IPS-18c (cell line): ENCODE measurements around the gene DDTL.
"Not testable (repeated sequence)": the region's sequence is repeated elsewhere in the genome, so short reads cannot be mapped to it uniquely, and the experiment has no call there.

Source experiments
- H3K4me3 ChIP-seq: 2 replicates; pipeline ENCODE4 v1.7.0; 2013; ENCODE audit warnings: low read depth, mild to moderate bottlenecking, low read length, moderate library complexity; ENCODE audit not compliant: insufficient read depth
- H3K9me3 ChIP-seq: one replicate; pipeline ENCODE4 v1.6.1; 2013; ENCODE audit warnings: mild to moderate bottlenecking, low read length, moderate library complexity; ENCODE audit not compliant: control insufficient read depth, insufficient read depth

Gene DDTL

DNA sequence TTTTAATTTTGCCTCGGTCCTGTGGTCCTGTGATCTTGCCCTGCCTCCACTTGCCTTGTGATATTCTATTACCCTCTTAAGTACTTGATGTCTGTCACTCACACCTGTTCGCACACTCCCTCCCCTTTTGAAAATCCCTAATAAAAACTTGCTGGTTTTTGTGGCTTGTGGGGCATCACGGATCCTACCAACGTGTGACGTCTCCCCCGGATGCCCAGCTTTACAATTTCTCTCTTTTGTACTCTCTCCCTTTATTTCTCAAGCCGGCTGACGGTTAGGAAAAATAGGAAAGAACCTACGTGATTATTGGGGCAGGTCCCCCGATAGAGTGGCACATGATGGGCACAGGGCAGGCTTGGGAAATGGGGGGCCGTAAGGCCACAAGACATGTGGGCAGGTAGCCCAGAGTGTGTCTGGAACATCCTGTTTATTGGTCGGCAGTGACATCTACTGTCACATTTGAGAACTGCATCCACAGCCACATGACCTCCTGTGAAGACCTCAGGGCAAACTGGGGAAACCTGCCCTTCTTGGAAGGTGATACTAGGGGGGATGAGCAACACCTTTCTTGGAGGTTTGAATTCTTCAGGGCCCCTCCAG, 10.3 kb upstream of the DDTL start:
- H3K9me3 ChIP-seq, H3K4me3 ChIP-seq: not testable (repeated sequence)

DNA sequence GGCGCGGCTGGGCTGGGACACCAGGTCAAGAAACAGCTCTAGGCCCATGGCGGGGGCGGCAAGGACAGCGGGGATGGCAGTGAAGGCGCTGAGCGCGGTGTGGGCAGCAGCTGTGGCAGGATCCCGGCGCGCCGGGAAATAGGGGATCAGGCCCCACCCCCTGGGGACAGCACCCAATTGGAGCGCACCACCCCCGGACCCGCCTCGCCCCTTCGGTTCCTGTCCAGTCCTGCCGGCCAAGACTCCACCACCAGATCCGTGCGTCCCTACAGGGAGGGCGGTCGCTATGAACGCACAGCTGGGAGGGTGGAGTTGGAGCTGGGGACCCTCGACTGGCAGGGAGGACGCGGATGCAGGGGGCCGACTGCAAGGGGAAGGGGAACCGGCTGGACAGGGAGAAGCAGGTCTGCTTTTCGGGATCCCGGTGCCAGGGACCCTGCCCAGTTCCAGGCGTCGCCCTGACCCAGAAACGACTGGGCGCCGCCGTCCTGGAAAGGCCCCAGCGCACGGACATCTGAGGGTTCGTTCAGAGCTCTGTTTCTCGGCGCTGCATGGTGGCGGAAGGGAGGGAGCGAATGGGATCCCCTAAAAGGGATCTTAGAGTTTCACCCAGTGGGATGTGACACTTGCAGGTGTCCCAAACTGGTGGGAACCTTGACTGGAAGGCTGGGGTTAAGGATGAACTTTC, 5.5 kb upstream of the DDTL start, which contains the start of gene GSTT2B:
Gene GSTT2B, minus strand, starts transcription at position 112 of the 688 bp plus-strand sequence. Its CDS starts 64 bp downstream, at position 48.
- H3K4me3 ChIP-seq, H3K9me3 ChIP-seq: not testable (repeated sequence)

DNA sequence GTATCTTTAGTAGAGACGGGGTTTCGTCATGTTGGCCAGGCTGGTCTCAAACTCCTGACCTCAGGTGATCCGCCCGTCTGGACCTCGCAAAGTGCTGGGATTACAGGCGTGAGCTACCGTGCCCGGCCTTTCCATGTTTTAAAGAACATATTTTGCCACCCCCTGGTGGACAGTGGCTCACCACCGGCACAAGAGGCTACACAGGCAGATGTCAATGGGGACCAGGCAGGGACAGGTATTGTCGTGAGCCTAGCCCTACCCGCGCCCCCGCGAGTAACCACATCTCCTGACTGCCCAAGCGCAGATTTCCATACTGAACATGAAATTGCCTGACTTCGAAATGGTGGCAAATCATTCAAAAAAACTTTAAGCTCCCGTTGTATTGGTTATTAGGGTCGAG, 594 bp upstream of the DDTL start:
- not testable (repeated sequence) for H3K4me3 ChIP-seq, H3K9me3 ChIP-seq

DNA sequence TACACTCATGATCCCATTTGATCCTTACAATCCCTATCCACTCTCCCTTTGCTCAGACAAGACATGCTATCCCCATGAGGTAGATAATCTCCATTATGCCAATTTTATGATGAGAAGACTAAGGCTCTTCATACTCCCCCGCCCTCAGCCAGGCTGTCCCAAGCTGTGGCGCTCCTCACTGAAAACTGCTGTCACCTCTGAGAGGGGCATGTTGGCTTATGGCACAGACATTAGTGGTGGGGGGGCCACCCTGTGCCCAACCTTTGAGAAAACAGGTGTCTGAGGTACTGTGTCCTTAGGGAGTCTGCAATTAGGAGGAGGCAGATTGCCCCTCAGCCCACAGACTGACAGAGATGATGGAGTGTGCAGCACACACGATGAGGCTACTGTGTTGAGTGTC, 2.4 kb downstream of the DDTL start:
- H3K4me3 ChIP-seq = no peak overlapping the region

DNA sequence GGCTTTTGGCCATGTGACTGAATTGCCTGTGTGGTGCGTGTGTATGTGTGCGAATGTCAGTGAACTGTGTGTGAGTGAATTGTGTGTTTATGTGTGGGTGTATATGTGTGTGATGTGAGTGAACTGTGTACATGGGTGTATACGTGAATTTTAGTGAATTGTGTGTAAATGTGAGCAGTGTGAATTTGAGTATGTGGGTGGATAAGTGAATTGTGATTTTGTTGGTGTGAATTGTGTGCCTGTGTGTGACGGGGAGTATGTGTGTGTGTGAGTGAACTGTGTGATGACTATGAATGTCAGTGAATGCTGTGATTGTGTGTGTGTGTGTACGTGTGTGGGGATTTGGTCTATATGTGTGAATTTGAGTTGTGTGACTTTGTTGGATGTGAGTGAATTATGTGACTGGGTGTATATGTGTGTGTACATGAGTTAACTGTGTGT, 3.5 kb downstream of the DDTL start:
- Histone ChIP-seq H3K4me3 (no peak overlapping the region), H3K9me3 (no peaks in the 10 kb centered on the region)

More for the DNA sequence above, 2.4 kb downstream of the DDTL start:
- H3K9me3 ChIP-seq = no peaks in the 10 kb centered on the region

DNA sequence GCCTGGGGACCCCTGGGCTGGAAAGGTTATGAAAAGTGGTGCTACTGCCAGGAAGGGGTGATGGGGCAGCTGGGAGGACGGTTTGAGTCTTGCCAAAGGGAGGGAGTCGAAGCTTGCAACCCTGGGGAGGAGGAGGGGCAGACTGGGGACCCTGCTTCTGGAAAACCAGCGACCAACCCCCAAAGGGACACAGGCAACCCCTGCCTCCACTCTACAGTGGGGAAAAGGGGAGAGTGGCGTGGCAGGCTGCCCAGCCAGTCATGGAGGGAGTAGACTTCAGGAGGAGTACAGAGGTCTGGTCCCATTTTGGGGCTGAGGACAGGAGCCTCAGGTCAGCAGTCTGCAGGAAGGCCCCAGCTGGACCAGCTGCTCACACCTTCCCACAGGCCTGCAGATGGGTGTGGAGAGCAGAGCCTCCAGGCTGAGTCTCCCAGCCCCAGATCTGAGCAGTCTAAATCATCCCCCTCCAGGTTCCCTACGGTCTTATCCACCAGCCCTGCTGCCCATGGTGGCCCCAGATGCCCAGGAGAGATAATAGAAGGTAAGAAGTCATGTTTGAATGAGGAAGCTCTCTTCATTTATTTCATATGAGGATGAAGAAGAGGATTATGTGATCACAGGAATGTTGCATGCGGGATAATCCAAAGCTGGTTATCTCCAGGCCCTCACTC, 4.3 kb downstream of the DDTL start:
- Histone ChIP-seq H3K4me3 (no peak overlapping the region), H3K9me3 (no peaks in the 10 kb centered on the region)

DNA sequence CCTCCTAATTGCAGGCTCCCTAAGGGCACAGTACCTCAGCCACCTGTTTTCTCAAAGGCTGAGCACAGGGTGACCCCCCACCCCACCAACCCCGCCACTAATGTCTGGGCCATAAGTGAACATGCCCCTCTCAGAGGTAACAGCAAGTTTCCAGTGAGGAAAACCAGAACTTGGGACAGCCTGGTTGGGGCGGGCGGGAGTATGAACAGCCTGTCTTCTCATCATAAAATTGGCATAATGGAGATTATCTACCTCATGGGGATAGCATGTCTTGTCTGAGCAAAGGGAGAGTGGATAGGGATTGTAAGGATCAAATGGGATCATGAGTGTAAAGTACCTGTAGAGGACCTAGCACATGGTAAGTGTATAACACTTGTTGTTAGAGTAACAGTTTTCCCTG, 5.2 kb downstream of the DDTL start:
- not testable (repeated sequence) for H3K4me3 ChIP-seq, H3K9me3 ChIP-seq

DNA sequence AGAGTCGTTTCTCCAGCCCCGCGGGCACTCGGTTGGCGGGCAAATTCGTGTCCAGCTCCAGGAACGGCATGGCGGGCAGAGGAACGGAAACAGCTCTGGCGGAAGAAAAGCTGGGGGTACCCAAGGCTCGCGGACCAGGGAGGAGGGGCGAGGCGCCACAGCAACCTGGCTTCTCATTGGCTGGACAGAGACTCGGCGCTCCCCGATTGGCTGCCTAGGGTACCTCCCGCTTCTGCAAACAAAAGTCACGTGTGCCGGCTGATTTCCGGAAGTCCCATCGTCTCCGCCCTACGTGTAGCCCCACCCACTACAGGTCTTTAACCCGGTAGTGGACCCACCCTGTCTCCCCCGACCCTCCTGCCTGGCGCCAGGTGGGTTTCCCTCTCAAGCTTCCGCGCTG, 7.7 kb downstream of the DDTL start, which contains the start of gene DDT:
Gene DDT, minus strand, starts transcription at position 97 of the 400 bp plus-strand sequence. Its CDS starts 27 bp downstream, at position 70.
- not testable (repeated sequence) for H3K4me3 ChIP-seq, H3K9me3 ChIP-seq

DNA sequence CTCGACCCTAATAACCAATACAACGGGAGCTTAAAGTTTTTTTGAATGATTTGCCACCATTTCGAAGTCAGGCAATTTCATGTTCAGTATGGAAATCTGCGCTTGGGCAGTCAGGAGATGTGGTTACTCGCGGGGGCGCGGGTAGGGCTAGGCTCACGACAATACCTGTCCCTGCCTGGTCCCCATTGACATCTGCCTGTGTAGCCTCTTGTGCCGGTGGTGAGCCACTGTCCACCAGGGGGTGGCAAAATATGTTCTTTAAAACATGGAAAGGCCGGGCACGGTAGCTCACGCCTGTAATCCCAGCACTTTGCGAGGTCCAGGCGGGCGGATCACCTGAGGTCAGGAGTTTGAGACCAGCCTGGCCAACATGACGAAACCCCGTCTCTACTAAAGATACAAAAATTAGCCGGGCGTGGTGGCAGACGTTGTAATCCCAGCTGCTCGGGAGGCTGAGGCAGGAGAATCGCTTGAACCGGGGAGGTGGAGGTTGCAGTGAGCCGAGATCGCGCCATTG, 8.2 kb downstream of the DDTL start:
- not testable (repeated sequence) for H3K9me3 ChIP-seq, H3K4me3 ChIP-seq

DNA sequence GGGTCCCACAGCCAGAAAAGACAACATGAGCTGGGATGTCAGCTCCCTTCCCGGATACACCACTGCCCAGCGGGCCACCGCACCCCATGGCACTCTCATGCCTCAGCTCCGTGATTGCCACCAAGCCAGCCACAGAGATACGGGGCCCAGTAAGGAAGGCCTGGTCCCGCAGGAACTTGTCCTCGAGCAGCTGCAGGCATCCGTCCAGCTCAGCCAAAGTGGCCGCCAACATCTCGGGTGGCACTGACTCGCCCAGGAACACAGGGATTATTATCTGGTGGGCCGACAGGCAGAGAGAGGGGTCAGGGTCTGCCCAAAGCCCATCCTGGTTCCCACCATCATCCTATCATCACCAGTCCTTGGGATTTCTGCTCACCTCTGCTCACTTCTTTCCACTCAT, 10.6 kb downstream of the DDTL start:
- not testable (repeated sequence) for H3K9me3 ChIP-seq, H3K4me3 ChIP-seq

DNA sequence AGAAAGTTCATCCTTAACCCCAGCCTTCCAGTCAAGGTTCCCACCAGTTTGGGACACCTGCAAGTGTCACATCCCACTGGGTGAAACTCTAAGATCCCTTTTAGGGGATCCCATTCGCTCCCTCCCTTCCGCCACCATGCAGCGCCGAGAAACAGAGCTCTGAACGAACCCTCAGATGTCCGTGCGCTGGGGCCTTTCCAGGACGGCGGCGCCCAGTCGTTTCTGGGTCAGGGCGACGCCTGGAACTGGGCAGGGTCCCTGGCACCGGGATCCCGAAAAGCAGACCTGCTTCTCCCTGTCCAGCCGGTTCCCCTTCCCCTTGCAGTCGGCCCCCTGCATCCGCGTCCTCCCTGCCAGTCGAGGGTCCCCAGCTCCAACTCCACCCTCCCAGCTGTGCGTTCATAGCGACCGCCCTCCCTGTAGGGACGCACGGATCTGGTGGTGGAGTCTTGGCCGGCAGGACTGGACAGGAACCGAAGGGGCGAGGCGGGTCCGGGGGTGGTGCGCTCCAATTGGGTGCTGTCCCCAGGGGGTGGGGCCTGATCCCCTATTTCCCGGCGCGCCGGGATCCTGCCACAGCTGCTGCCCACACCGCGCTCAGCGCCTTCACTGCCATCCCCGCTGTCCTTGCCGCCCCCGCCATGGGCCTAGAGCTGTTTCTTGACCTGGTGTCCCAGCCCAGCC, 13.0 kb downstream of the DDTL start, which contains the start of gene GSTT2:
Gene GSTT2, plus strand, starts transcription at position 578 of the 684 bp plus-strand sequence.
- not testable (repeated sequence) for H3K9me3 ChIP-seq, H3K4me3 ChIP-seq

DNA sequence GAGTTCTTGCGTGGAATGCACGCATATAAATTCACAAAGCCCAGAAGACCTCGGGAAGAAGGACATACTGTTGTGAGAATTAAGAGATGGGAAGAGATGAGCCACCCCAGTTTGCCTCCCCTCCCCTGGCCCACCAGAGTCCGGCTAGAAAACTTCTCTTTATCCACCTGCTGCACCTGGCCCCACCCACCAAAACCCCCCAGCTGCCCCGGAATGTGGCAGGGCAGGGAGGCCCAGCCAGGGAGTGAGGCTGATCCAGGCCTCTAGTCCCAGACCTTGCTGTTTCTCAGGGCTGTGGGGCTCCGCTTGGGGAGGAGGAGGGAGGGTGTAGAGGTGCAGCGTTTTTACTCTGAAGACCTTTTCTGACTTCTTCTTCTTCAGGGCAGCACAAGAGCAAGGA, 13.9 kb downstream of the DDTL start:
- H3K9me3 ChIP-seq, H3K4me3 ChIP-seq: not testable (repeated sequence)

DNA sequence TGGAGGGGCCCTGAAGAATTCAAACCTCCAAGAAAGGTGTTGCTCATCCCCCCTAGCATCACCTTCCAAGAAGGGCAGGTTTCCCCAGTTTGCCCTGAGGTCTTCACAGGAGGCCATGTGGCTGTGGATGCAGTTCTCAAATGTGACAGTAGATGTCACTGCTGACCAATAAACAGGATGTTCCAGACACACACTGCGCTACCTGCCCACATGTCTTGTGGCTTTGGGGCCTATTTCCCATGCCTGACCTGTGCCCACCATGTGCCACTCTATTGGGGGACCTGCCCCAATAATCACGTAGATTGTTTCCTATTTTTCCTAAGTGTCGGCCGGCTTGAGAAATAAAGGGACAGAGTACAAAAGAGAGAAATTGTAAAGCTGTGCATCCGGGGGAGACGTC, 17.7 kb downstream of the DDTL start:
- Histone ChIP-seq H3K9me3 (no peaks in the 10 kb centered on the region), H3K4me3 (no peak overlapping the region)

DNA sequence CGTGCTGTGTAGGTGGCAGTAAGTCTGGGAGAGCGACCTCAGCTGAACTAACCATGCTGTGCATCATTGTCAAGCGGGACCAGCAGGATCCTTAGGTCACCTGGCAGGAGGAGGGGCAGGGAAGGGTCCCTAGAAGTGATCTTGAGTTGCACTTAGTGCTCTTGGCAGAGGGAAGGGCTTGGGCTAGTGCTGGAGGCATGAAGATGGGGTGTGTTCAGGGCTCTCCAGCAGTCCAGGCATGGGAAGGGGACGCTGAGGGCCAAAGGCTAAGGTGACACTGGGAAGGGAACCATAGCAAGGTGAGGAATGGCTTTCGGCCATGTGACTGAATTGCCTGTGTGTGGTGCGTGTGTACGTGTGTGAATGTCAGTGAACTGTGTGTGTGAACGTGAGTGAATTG, 19.4 kb downstream of the DDTL start:
- H3K9me3 ChIP-seq, H3K4me3 ChIP-seq: not testable (repeated sequence)

DNA sequence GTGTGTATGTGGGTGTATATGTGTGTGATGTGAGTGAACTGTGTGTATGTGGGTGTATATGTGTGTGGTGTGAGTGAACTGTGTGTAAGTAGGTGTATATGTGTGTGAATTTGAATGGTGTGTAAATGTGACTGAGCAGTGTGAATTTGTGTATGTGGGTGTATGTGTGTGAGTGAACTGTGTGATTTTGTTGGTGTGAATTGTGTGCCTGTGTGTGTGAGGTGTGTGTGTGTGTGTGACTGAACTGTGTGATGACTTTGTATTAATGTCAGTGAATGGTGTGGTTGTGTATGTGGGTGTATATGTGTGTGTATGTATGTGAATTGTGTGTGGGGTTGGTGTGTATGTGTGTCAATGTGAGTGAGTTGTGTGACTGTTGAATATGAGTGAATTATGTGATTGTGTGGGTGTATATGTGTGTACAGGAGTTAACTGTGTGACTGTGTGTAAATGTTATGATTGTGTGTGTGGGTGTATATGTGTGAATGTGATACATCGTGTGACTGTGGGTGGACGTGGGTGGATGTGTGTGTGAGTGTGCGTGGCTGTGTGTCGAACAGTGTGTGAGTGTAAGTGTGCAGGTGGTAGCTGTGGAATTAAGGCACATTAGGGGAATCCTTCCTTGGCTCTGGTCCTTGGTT, 20.0 kb downstream of the DDTL start:
- H3K9me3 ChIP-seq, H3K4me3 ChIP-seq: not testable (repeated sequence)

DNA sequence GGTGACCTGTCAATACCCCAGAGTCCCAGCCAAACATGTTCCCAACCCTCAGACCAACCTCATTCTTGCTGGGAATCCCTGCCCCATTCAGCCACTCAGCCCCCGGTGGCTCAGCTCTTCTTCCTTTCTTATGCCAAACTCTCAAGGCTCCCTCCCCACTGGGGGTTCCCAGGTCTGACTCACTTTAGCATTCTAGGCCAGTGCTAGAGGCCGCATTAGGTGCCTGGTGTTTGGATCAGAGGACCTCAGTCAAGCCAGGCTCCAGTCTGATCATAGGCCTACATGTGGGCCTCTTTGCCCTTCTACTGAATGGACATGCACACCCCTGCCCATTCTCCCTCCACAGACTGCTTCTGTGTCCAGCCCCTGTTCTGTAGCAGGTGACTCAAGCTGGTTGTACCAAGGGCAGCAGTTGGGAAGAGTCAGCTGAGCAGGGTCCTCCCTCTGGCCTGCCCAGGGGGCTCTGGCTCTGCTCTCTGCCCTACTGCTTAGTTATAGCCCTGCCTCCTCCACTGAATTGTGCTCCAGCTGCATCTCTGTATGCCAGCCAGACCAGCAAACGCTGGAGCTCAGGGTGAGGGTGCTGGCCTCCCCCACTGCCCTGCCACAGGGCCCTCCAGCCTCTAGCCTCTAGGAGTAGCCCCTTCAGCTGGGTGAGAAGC, 23.0 kb downstream of the DDTL start:
- H3K9me3 ChIP-seq, H3K4me3 ChIP-seq: not testable (repeated sequence)

DNA sequence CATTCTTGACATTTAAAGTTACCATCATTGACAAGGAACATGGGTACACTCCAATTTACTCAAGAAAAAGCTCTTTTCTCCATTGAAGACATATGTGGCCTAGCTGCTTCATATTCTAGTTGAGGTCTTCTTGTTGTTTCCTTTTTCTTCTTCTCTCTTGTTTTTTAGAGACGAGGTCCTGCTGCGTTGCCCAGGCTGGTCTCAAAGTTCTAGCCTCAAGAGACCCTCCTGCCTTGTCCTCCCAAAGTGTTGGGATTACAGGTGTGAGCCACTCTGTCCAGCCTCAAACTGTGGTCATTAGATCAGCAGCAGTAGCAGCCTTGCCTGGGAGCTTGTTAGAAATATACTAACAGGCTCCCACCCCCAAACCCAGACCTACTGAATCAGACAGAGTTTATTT, 26.4 kb downstream of the DDTL start:
- H3K4me3 ChIP-seq, H3K9me3 ChIP-seq: not testable (repeated sequence)
